HepG2 (cell line): Measurements from ENCODE around the gene CCDC7. TPM values are rescaled to one million over a fixed set of nuclear protein-coding genes. Genes with fewer than 3 reads are reported as not detected.

ENCODE experiments used
- ATAC-seq: fragments of 200-7000 bp; cut with Tn5 transposase; 3 replicates; pipeline ENCODE4 v1.9.1; 2020; ENCODE audit warnings: mild to moderate bottlenecking, moderate library complexity
- BruUV-seq: library from RNA; stranded (reverse); fragments of 400-500 nt; replicated peaks from 2 replicates; lab custom pipeline; 2021; lab: Mats Ljungman, UMichigan
- CTCF ChIA-PET: fragments of 300-600 bp; formaldehyde crosslinking; extraction: SDS; loops from one replicate; lab custom pipeline; 2021; ENCODE audit warnings: low total read pairs, inconsistent platforms, low intra/inter-chr PET ratio; lab: Yijun Ruan, JAX
- POLR2A ChIA-PET: fragments of 350-600 bp; sonication (Branson Sonifier 250); formaldehyde crosslinking; loops from one replicate; lab custom pipeline; 2020; ENCODE audit warnings: antibody characterized with exemption, inconsistent platforms; lab: Yijun Ruan, JAX
- DNase-seq: peaks from one replicate; pipeline ENCODE4 v3.0.0-alpha.2; 2015; ENCODE audit warnings: low spot score
- FAIRE-seq: peaks from 3 replicates; lab custom pipeline; 2011; peaks lifted over from hg19 to GRCh38; lab: Jason Lieb, UNC
- H2AFZ ChIP-seq: one replicate; pipeline ENCODE4 v1.6.1; 2011; ENCODE audit warnings: low read length, inconsistent platforms
- H3K27ac ChIP-seq: fragments of 300-600 bp; 3 replicates; pipeline ENCODE4 v1.8.0; 2011; ENCODE audit warnings: mixed run types, mild to moderate bottlenecking, mixed read lengths, low read length, inconsistent platforms; ENCODE audit not compliant: insufficient read depth; ENCODE audit errors: extremely low read length
- H3K27me3 ChIP-seq, 2 experiments: fragments of 200-600 bp in 1 of 2; 2 replicates in 1 of 2; 3 replicates in 1 of 2; pipeline versions ENCODE4 v1.6.0 to v1.8.0; 2011; ENCODE audit warnings: low read length in 2 of 2, mild to moderate bottlenecking in 2 of 2, moderate library complexity in 2 of 2, inconsistent platforms in 1 of 2; ENCODE audit not compliant: insufficient read depth in 2 of 2, control insufficient read depth in 1 of 2
- H3K36me3 ChIP-seq, 2 experiments: fragments of 200-600 bp in 1 of 2; replicated peaks in 1 of 2; 2 replicates in 1 of 2; 3 replicates in 1 of 2; pipeline versions ENCODE4 v1.5.1 to v1.8.0; 2011; ENCODE audit warnings: low read length in 2 of 2, inconsistent platforms in 1 of 2; ENCODE audit not compliant: insufficient read depth in 2 of 2, control insufficient read depth in 1 of 2
- H3K4me1 ChIP-seq: 2 replicates; pipeline ENCODE4 v1.5.1; 2012; ENCODE audit warnings: low read length, inconsistent platforms; ENCODE audit not compliant: insufficient read depth
- H3K4me2 ChIP-seq: 2 replicates; pipeline ENCODE4 v1.6.0; 2011; ENCODE audit warnings: low read depth, low read length, inconsistent platforms
- H3K4me3 ChIP-seq, 3 experiments: fragments of 200-600 bp in 1 of 3; sonication (generic), shearing (Covaris generic) in 1 of 3; replicated peaks in 1 of 3; 2 replicates each; pipeline ENCODE4 v1.5.1; 2011 to 2016; ENCODE audit warnings: low read length in 3 of 3, inconsistent platforms in 2 of 3, low read depth in 2 of 3, mild to moderate bottlenecking in 2 of 3, control low read depth in 1 of 3, mixed read lengths in 1 of 3; ENCODE audit not compliant: insufficient read depth in 1 of 3
- H3K79me2 ChIP-seq: one replicate; pipeline ENCODE4 v1.6.1; 2011; ENCODE audit warnings: low read length, inconsistent platforms; ENCODE audit not compliant: insufficient read depth
- H3K9ac ChIP-seq: 2 replicates; pipeline ENCODE4 v1.6.0; 2011; ENCODE audit warnings: mild to moderate bottlenecking, low read depth, low read length, inconsistent platforms; ENCODE audit not compliant: insufficient read depth
- H3K9me3 ChIP-seq: 2 replicates; pipeline ENCODE4 v1.5.1; 2012; ENCODE audit warnings: mild to moderate bottlenecking, low read length
- H4K20me1 ChIP-seq: 2 replicates; pipeline ENCODE4 v1.6.0; 2011; ENCODE audit warnings: inconsistent platforms, mild to moderate bottlenecking, low read length, moderate library complexity; ENCODE audit not compliant: insufficient read depth
- DPF2 ChIP-seq: sonication (generic); formaldehyde crosslinking; IDR thresholded peaks from 2 replicates; pipeline ENCODE4 v1.4.0; 2020; ENCODE audit warnings: mild to moderate bottlenecking, low read depth, missing genetic modification reagents, borderline replicate concordance
- GPN1 ChIP-seq: sonication (generic); formaldehyde crosslinking; IDR thresholded peaks from 2 replicates; pipeline ENCODE4 v1.5.1; 2020; ENCODE audit warnings: missing genetic modification reagents, borderline replicate concordance
- HNRNPUL1 ChIP-seq: fragments of 200-400 bp; formaldehyde crosslinking; IDR thresholded peaks from 2 replicates; pipeline ENCODE4 v1.6.1; 2017; ENCODE audit warnings: low read depth, mild to moderate bottlenecking, low read length, moderate library complexity
- HOXD1 ChIP-seq: sonication (generic); formaldehyde crosslinking; IDR thresholded peaks from 2 replicates; pipeline ENCODE4 v1.5.0; 2020; ENCODE audit warnings: missing genetic modification reagents
- JDP2 ChIP-seq: sonication (generic); formaldehyde crosslinking; IDR thresholded peaks from 2 replicates; pipeline ENCODE4 v1.8.1; 2022; ENCODE audit warnings: missing genetic modification reagents, borderline replicate concordance
- MBNL3 ChIP-seq: fragments of 250-450 bp; sonication (Bioruptor Pico); conservative IDR thresholded peaks from 2 replicates; pipeline ENCODE4 v1.8.0; 2022; ENCODE audit warnings: mild to moderate bottlenecking, inconsistent platforms
- SSRP1 ChIP-seq: IDR thresholded peaks from 2 replicates; pipeline ENCODE4 v1.6.1; 2016; ENCODE audit warnings: control low read depth
- STAG1 ChIP-seq: sonication (generic); formaldehyde crosslinking; IDR thresholded peaks from 2 replicates; pipeline ENCODE4 v1.4.0; 2020; ENCODE audit warnings: missing genetic modification reagents
- THAP8 ChIP-seq: sonication (generic); formaldehyde crosslinking; IDR thresholded peaks from 2 replicates; pipeline ENCODE4 v1.5.1; 2020; ENCODE audit warnings: missing genetic modification reagents, mild to moderate bottlenecking, borderline replicate concordance
- ZFP1 ChIP-seq: IDR thresholded peaks from 2 replicates; pipeline ENCODE4 v1.6.1; 2016
- ZMYM4 ChIP-seq: sonication (generic); formaldehyde crosslinking; IDR thresholded peaks from 2 replicates; pipeline ENCODE4 v1.8.1; 2023; ENCODE audit warnings: mild to moderate bottlenecking, missing genetic modification reagents
- ZNF160 ChIP-seq: sonication (generic); formaldehyde crosslinking; IDR thresholded peaks from 2 replicates; pipeline ENCODE4 v1.8.0; 2022; ENCODE audit warnings: mild to moderate bottlenecking, inconsistent platforms, missing genetic modification reagents
- ZNF276 ChIP-seq: sonication (generic); formaldehyde crosslinking; IDR thresholded peaks from 2 replicates; pipeline ENCODE4 v1.4.0; 2020; ENCODE audit warnings: mild to moderate bottlenecking, low read depth, missing genetic modification reagents
- ZNF337 ChIP-seq: sonication (generic); formaldehyde crosslinking; IDR thresholded peaks from 2 replicates; pipeline ENCODE4 v1.5.1; 2020; ENCODE audit warnings: missing genetic modification reagents, low read depth, mild to moderate bottlenecking, borderline replicate concordance
- ZNF343 ChIP-seq: sonication (generic); formaldehyde crosslinking; IDR thresholded peaks from 2 replicates; pipeline ENCODE4 v1.4.0; 2020; ENCODE audit warnings: mild to moderate bottlenecking, missing genetic modification reagents
- ZNF614 ChIP-seq: IDR thresholded peaks from 2 replicates; pipeline ENCODE4 v1.6.1; 2018; ENCODE audit warnings: missing biosample characterization, missing genetic modification reagents, inconsistent platforms, borderline replicate concordance
- WGBS: methylation state at CpG from one replicate; pipeline ENCODE4 v1.1.6; 2017; ENCODE audit warnings: low lambda C conversion rate; 5-methylcytosine and 5-hydroxymethylcytosine counted together
- in situ Hi-C: cut with HindIII; loops from 2 replicates; pipeline ENCODE4 v1.10.0; 2017; ENCODE audit warnings: low pct_unique_long_range_greater_than_20kb; ENCODE audit not compliant: extremely low pct_ligation_motif_present
- intact Hi-C: fragments of 100-400 bp; cut with micrococcal nuclease; formaldehyde crosslinking; loops from one replicate; pipeline ENCODE4 v1.10.0; 2022; ENCODE audit not compliant: unreplicated experiment
- polyA plus RNA-seq, 8 experiments: library from polyadenylated mRNA; depleted of rRNA in 3 of 8; stranded (reverse) in 7 of 8; unstranded in 1 of 8; fragments of >200 nt; fragmentation: Illumina TruSeq in 4 of 8; extraction: Trizol in 4 of 8; gene quantifications; 2 replicates each; pipeline versions ENCODE4 v1.2.1 to v1.2.3, GENCODE V29; 2011 to 2016; ENCODE audit warnings: low read depth in 4 of 8, missing spikeins in 1 of 8, mixed read lengths in 1 of 8; ENCODE audit not compliant: insufficient read depth in 1 of 8
- total RNA-seq, 5 experiments: library from RNA; depleted of rRNA; stranded (reverse); fragments of >200 nt; fragmentation: Illumina TruSeq; extraction: Trizol; gene quantifications; 2 replicates each; pipeline ENCODE4 v1.2.3, GENCODE V29; 2016; ENCODE audit warnings: low read depth in 1 of 5

CCDC7 gene
- total and polyA plus RNA-seq, 2 of the 13 experiments (the other 11 are each of a cell fraction or from before 2014, with no cell fraction given) = 0.40 to 1.8 TPM

GRCh38 chr10:32411797-32412498, 34.0 kb upstream of the CCDC7 start:
- in situ Hi-C loops (no loop called here), intact Hi-C loops (no loop called here)
- BruUV-seq = no TSS peak
- H3K79me2 ChIP-seq = no peaks in the 10 kb centered on the region
- H4K20me1 ChIP-seq = no peaks in the 10 kb centered on the region
- no peaks in the 10 kb centered on the region for H3K9me3 ChIP-seq
- ATAC-seq (no peak), DNase-seq (no peak)
- no peak overlapping the region for H3K27ac ChIP-seq
- no peak overlapping the region for H2AFZ ChIP-seq
- POLR2A ChIA-PET = no interaction called here
- CTCF ChIA-PET = no interaction called here
- H3K27me3 ChIP-seq = no peaks in the 10 kb centered on the region; a peak in 1 of 5 replicates
- no peaks in the 10 kb centered on the region for H3K36me3 ChIP-seq
- no peak for TF ChIP-seq ZNF337 (CRISPR knock-in tag)
- no peak for TF ChIP-seq ZMYM4
- no peak for TF ChIP-seq ZNF160 (CRISPR knock-in tag)
- TF ChIP-seq ZNF343 (CRISPR knock-in tag) = no peak
- no peak for TF ChIP-seq THAP8 (CRISPR knock-in tag)
- TF ChIP-seq SSRP1 (CRISPR knock-in tag) = no peak
- no peak for TF ChIP-seq MBNL3 (CRISPR knock-in tag)
- no peak for TF ChIP-seq HNRNPUL1
- TF ChIP-seq HOXD1 = no peak
- TF ChIP-seq STAG1 (CRISPR knock-in tag) = no peak
- no peak for TF ChIP-seq GPN1 (CRISPR knock-in tag)
- TF ChIP-seq ZNF614 = no peak
- TF ChIP-seq ZFP1 (CRISPR knock-in tag) = no peak
- no peak for TF ChIP-seq DPF2 (CRISPR knock-in tag)
- TF ChIP-seq ZNF276 (CRISPR knock-in tag) = no peak
- TF ChIP-seq JDP2 (CRISPR knock-in tag) = no peak
- TF ChIP-seq, all 625 proteins: peak for 0
- Histone ChIP-seq H3K9ac (no peak overlapping the region), H3K4me1 (peaks cover 8% of the 10 kb centered on the region), H3K4me3 (no peak overlapping the region), H3K4me2 (no peak overlapping the region)
- 0% methylated on average over 2 of the region's 2 CpGs for WGBS
- FAIRE-seq = no peak
